A549 treated with GW870086 at 1 μM for 4 hours (cell line): ENCODE results near the gene OSBPL8. TPM values are rescaled to one million over a fixed set of nuclear protein-coding genes. Genes with fewer than 3 reads are reported as not detected.

Experiments
- total RNA-seq: library from RNA; stranded (reverse); fragments of 200-300 nt; extraction: Qiagen RNA extraction; gene quantifications from 5 replicates; pipeline ENCODE4 v1.2.3, GENCODE V29; 2022; ENCODE audit warnings: low read depth

OSBPL8 gene
- 8.5 to 20.9 TPM (median 16.8 TPM) in 5 replicates for total RNA-seq

GRCh38 chr12:76559400-76560085 lies at the start of gene OSBPL8:
TSS of gene OSBPL8 (minus strand) at chr12:76559771. CDS start at chr12:76487551, 72,220 bp downstream.

GRCh38 chr12:76348079-76348901 lies 211.3 kb downstream of the OSBPL8 start, which contains the start of gene BBS10:
TSS of gene BBS10 (minus strand) at chr12:76348415. CDS start at chr12:76348358, 57 bp downstream.

Other genes with a start within 250 kb of the OSBPL8 start
- gene BBS10, start 211.4 kb downstream of the OSBPL8 start, total RNA-seq = 2.8 to 4.4 TPM (median 4.4 TPM) in 5 replicates
- gene ZDHHC17, start 204.3 kb upstream of the OSBPL8 start, total RNA-seq = 6.3 to 15.7 TPM (median 10.7 TPM) in 5 replicates